GM19372 (cell line): ENCODE measurements around the gene CTAG1B.
"Not testable (repeated sequence)": the region's sequence is repeated elsewhere in the genome, so short reads cannot be mapped to it uniquely, and the experiment has no call there.

Source experiments
- ATAC-seq: cut with Tn5 transposase; IDR thresholded peaks from one replicate; pipeline ENCODE4 v1.9.1; 2021; ENCODE audit warnings: mild to moderate bottlenecking, low read depth, moderate library complexity; ENCODE audit not compliant: unreplicated experiment

CTAG1B gene

GRCh38 chrX:154630949-154631348, 11.9 kb upstream of the CTAG1B start:
- not testable (repeated sequence) for ATAC-seq

- ATAC-seq = not testable (repeated sequence)
Measured at GRCh38 chrX:154628960-154629359, 9.9 kb upstream of the CTAG1B start.

- ATAC-seq = not testable (repeated sequence)
Measured at GRCh38 chrX:154620767-154621414, 1.8 kb upstream of the CTAG1B start.

- not testable (repeated sequence) for ATAC-seq
Measured at GRCh38 chrX:154613586-154613985, 5.5 kb downstream of the CTAG1B start.

GRCh38 chrX:154611146-154611545, 7.9 kb downstream of the CTAG1B start:
- ATAC-seq = not testable (repeated sequence)

- not testable (repeated sequence) for ATAC-seq
Measured at GRCh38 chrX:154608823-154609222, 10.3 kb downstream of the CTAG1B start.

- not testable (repeated sequence) for ATAC-seq
Measured at GRCh38 chrX:154607976-154608375, 11.1 kb downstream of the CTAG1B start.

GRCh38 chrX:154607370-154607769, 11.7 kb downstream of the CTAG1B start:
- no peak for ATAC-seq

GRCh38 chrX:154605566-154605965, 13.5 kb downstream of the CTAG1B start:
- ATAC-seq = no peak

GRCh38 chrX:154603438-154604430, 15.3 kb downstream of the CTAG1B start:
- ATAC-seq = no peak

GRCh38 chrX:154602766-154603437, 16.2 kb downstream of the CTAG1B start:
- no peak for ATAC-seq

GRCh38 chrX:154602226-154602625, 16.9 kb downstream of the CTAG1B start:
- no peak for ATAC-seq

- no peak for ATAC-seq
Measured at GRCh38 chrX:154600759-154601374, 18.2 kb downstream of the CTAG1B start.

GRCh38 chrX:154599531-154599930, 19.6 kb downstream of the CTAG1B start:
- no peak for ATAC-seq

GRCh38 chrX:154598656-154599055, 20.4 kb downstream of the CTAG1B start:
- ATAC-seq = no peak

GRCh38 chrX:154597221-154597620, 21.9 kb downstream of the CTAG1B start:
- ATAC-seq = no peak

GRCh38 chrX:154596290-154596929, 22.7 kb downstream of the CTAG1B start:
- no peak for ATAC-seq

GRCh38 chrX:154595559-154596249, 23.4 kb downstream of the CTAG1B start:
- no peak for ATAC-seq

GRCh38 chrX:154594491-154594890, 24.6 kb downstream of the CTAG1B start:
- ATAC-seq = no peak
